Suppressor macrophage treated with lipopolysaccharide for 4 hours (primary cell): ENCODE data around the gene SERF2.
"Not testable (repeated sequence)": the region's sequence is repeated elsewhere in the genome, so short reads cannot be mapped to it uniquely, and the experiment has no call there.

Source experiments
- DNase-seq: peaks from one replicate; pipeline ENCODE4 v3.0.0-alpha.2; 2020

SERF2 gene

GRCh38 chr15:43794269-43795037, 2.3 kb downstream of the SERF2 start:
- no peak for DNase-seq

GRCh38 chr15:43795197-43795596, 3.1 kb downstream of the SERF2 start:
- DNase-seq: no peak

GRCh38 chr15:43795997-43796396, 3.9 kb downstream of the SERF2 start:
- DNase-seq: no peak

GRCh38 chr15:43796566-43796965, 4.4 kb downstream of the SERF2 start:
- DNase-seq: no peak

GRCh38 chr15:43799209-43799944, 7.3 kb downstream of the SERF2 start:
- no peak for DNase-seq

GRCh38 chr15:43799945-43800285, 7.8 kb downstream of the SERF2 start, which contains the start of gene SERINC4:
Gene SERINC4 (minus strand): TSS chr15:43800220. CDS start chr15:43799986, 234 bp downstream.
- no peak for DNase-seq

- peak; percentile 90 for DNase-seq
Observed at GRCh38 chr15:43800286-43801141, 8.4 kb downstream of the SERF2 start, which contains the start of gene HYPK. Gene HYPK (plus strand): TSS chr15:43800599. CDS start chr15:43800623, 24 bp downstream.

GRCh38 chr15:43802676-43803075, 10.6 kb downstream of the SERF2 start:
- not testable (repeated sequence) for DNase-seq

GRCh38 chr15:43808435-43808950, 16.4 kb downstream of the SERF2 start:
- DNase-seq: no peak

- peak; percentile 82 for DNase-seq
Observed at GRCh38 chr15:43808960-43809678, 17.0 kb downstream of the SERF2 start.

GRCh38 chr15:43815064-43815463, 22.9 kb downstream of the SERF2 start:
- not testable (repeated sequence) for DNase-seq

GRCh38 chr15:43821505-43821904, 29.4 kb downstream of the SERF2 start:
- no peak for DNase-seq

GRCh38 chr15:43824302-43825246, 32.5 kb downstream of the SERF2 start, which contains the start of gene MFAP1:
Gene MFAP1 (minus strand): TSS chr15:43824690. CDS start chr15:43824569, 121 bp downstream.
- peak; percentile 98 for DNase-seq

GRCh38 chr15:43825305-43825704, 33.2 kb downstream of the SERF2 start:
- not testable (repeated sequence) for DNase-seq

GRCh38 chr15:43826029-43826507, 33.9 kb downstream of the SERF2 start:
- DNase-seq: no peak

GRCh38 chr15:43826508-43827341, 34.6 kb downstream of the SERF2 start, which contains the start of gene WDR76:
Gene WDR76 (plus strand): TSS chr15:43827002. CDS start chr15:43827033, 31 bp downstream.
- peak; percentile 90 for DNase-seq

- no peak for DNase-seq
Observed at GRCh38 chr15:43828061-43828657, 36.0 kb downstream of the SERF2 start.

GRCh38 chr15:43829951-43830540, 37.9 kb downstream of the SERF2 start:
- DNase-seq: not testable (repeated sequence)
